Measurements from ENCODE around the gene FAM200A.
A peak's percentile ranks its signal among the peaks of the same experiment; 100 is the strongest.
"Not testable (repeated sequence)": the region's sequence is repeated elsewhere in the genome, so short reads cannot be mapped to it uniquely, and the experiment has no call there.

Gene FAM200A

GRCh38 chr7:99504281-99504602, 47.7 kb downstream of the FAM200A start:
- DNase-seq (ENCODE audit: low read depth), result no peak

- DNase-seq (ENCODE audit: low read depth), result not testable (repeated sequence)
Measured at GRCh38 chr7:99501236-99501635, 50.7 kb downstream of the FAM200A start.

GRCh38 chr7:99500637-99501009, 51.3 kb downstream of the FAM200A start:
- DNase-seq (ENCODE audit: low read depth), result no peak

GRCh38 chr7:99499721-99500636, 51.9 kb downstream of the FAM200A start, which contains the start of gene ZNF394:
ZNF394 (minus strand) TSS chr7:99500281; CDS start chr7:99500093, 188 bp downstream.
- peak; percentile 88 for DNase-seq (ENCODE audit: low read depth)

- no peak for DNase-seq (ENCODE audit: low read depth)
Measured at GRCh38 chr7:99499371-99499720, 52.6 kb downstream of the FAM200A start.

GRCh38 chr7:99498546-99498944, 53.4 kb downstream of the FAM200A start:
- no peak for DNase-seq (ENCODE audit: low read depth)

GRCh38 chr7:99497766-99498545, 54.0 kb downstream of the FAM200A start:
- DNase-seq (ENCODE audit: low read depth), result no peak
